LNCaP clone FGC (cell line): ENCODE measurements around the gene PARM1.

Source experiments
- DNase-seq: peaks from one replicate; pipeline ENCODE4 v3.0.0-alpha.2; 2011; ENCODE audit warnings: low read depth
- H3K4me3 ChIP-seq: 2 replicates; pipeline ENCODE4 v1.5.1; 2011; ENCODE audit warnings: mild to moderate bottlenecking, low read depth, low read length, control low read depth
- CTCF ChIP-seq: IDR thresholded peaks from 2 replicates; pipeline ENCODE4 v1.5.1; 2012; ENCODE audit warnings: mild to moderate bottlenecking; ENCODE audit not compliant: control insufficient read depth, insufficient read depth; ENCODE audit errors: extremely low read depth

The PARM1 gene

GRCh38 chr4:74926007-74926406, 6.9 kb upstream of the PARM1 start:
- H3K4me3 ChIP-seq: no peak overlapping the region
- no peak for TF ChIP-seq CTCF
- no peak for DNase-seq

- TF ChIP-seq CTCF: no peak
- no peak for DNase-seq
- no peak overlapping the region for H3K4me3 ChIP-seq
These were observed 2.8 kb upstream of the PARM1 start for GRCh38 chr4:74930162-74930561.

GRCh38 chr4:74931376-74931775, 1.5 kb upstream of the PARM1 start:
- DNase-seq: no peak
- TF ChIP-seq CTCF: no peak

GRCh38 chr4:74932010-74932409, 906 bp upstream of the PARM1 start:
- TF ChIP-seq CTCF: no peak
- DNase-seq: no peak
- no peak overlapping the region for H3K4me3 ChIP-seq

More at GRCh38 chr4:74931376-74931775, 1.5 kb upstream of the PARM1 start:
- H3K4me3 ChIP-seq: no peak overlapping the region

- no peak for TF ChIP-seq CTCF
- no peak overlapping the region for H3K4me3 ChIP-seq
- no peak for DNase-seq
These were observed 673 bp downstream of the PARM1 start for GRCh38 chr4:74933562-74934015.

GRCh38 chr4:74934016-74934831, 1.3 kb downstream of the PARM1 start:
- H3K4me3 ChIP-seq: no peak overlapping the region
- TF ChIP-seq CTCF: no peak
- DNase-seq: no peak

GRCh38 chr4:74934888-74935287, 2.0 kb downstream of the PARM1 start:
- no peak for DNase-seq
- H3K4me3 ChIP-seq: no peak overlapping the region
- no peak for TF ChIP-seq CTCF
